Endometrial microvascular endothelial cells (primary cell): ENCODE measurements around the gene STXBP5L. TPM values are rescaled to one million over a fixed set of nuclear protein-coding genes. Genes with fewer than 3 reads are reported as not detected.
"Not testable (repeated sequence)": the region's sequence is repeated elsewhere in the genome, so short reads cannot be mapped to it uniquely, and the experiment has no call there.

ENCODE experiments used
- in situ Hi-C: cut with HindIII; loops from 2 replicates; pipeline ENCODE4 v1.10.0; 2017; ENCODE audit warnings: low sequenced_read_pairs, low pct_unique_long_range_greater_than_20kb; ENCODE audit errors: inconsistent ontology term
- total RNA-seq: library from RNA; depleted of rRNA; stranded (reverse); fragments of >200 nt; gene quantifications from one replicate; pipeline ENCODE4 v1.2.3, GENCODE V29; 2015; ENCODE audit errors: inconsistent ontology term

STXBP5L gene
- total RNA-seq, 1 donor from 2014 or later, result not detected

DNA sequence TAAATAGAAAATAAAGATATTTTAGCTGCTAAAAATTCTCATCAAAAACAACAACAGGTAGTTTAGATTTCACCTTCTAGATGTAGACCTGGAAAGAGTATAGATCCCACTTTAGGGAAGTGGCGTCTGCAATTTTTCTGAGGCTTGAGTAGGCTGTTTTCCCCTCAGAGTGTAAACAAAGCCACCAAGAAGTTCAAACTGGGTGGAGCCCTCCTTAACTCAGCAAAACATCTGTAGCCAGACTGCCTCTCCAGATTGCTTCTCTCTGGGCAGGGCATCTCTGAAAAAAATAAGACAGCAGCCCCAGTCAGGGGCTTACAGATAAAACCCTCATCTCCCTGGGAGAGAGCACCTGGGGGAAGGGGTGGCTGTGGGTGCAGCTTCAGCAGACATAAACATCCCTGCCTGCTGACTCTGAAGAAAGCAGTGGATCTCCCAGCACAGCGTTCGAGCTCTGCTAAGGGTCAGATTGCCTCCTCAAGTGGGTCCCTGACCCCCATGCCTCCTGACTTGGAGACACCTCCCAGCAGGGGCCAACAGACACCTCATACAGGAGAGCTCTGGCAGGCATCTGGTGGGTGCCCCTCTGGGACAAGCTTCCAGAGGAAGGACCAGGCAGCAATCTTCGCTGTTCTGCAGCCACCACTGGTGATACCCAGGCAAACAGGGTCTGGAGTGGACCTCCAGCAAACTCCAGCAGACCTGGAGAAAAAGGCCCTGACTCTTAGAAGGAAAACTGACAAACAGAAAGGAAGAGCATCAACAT lies 259.6 kb downstream of the STXBP5L start:
- in situ Hi-C loops, result no loop called here

DNA sequence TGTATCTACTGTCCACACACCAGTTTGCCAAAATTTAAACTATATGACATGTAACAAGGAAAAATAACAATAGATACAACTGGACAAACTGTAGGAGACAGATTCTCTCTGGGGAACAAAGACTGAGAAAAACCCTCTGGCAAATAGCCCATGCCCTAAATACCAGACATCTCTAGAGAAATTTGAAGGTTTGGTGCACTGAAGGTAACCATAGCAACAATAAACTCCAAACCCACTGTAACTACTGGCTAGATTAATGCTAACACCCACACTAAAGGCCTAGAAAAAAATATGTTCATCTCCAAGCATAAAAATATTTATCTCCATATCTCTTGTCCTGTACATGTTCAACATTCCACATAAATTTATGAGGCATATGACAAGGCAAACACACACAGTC lies 267.1 kb downstream of the STXBP5L start:
- in situ Hi-C loops, result no loop called here

DNA sequence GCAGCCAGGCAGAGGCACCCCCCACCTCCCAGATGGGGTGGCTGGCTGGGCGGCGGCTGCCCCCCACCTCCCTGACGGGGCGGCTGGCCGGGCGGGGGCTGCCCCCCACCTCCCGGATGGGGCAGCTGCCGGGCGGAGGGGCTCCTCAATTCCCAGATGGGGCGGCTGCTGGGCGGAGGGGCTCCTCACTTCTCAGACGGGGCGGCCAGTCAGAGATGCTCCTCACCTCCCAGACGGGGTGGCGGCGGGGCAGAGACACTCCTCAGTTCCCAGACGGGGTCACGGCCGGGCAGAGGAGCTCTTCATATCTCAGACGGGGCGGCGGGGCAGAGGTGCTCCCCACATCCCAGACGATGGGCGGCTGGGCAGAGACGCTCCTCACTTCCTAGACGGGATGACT lies 282.6 kb downstream of the STXBP5L start:
- in situ Hi-C loops, result not testable (repeated sequence)

DNA sequence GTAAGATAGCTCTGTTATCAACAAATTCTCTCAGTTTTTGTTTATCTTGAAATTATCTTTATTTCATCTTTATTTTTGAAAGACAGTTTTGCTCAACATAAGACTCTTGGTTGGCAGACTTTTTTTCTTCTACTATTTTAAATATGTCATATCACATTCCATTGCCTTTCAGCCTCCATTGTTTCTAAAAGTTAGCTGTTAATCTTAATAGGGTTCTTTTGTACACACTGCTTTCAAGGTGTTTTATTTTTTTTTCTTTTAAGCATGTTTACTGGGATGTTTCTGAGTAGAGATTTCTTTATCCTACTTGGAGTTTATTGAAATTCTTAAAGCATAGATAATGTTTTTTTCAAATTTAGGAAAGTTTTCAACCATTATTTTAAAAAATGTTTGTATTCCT lies 294.6 kb downstream of the STXBP5L start:
- in situ Hi-C loops, result no loop called here

DNA sequence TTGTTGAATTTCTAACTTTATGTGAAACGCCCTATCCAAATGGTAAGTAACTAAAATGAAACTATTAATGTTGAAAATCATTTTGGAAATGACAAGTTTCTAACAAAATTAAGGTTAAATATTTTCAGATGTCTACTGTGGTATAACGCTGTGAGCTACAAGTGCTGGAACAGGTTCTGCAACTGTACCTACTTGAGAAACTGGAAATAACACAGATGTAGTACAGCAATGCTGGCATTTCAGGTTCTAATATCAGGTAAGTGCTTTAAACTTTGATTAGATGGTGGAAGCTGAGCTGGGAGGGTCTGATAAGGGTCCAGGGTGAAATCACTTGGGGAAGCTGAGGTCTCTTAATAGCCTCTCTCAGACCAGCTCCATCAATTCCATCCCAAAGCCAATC lies 315.1 kb downstream of the STXBP5L start:
- in situ Hi-C loops, result no loop called here

DNA sequence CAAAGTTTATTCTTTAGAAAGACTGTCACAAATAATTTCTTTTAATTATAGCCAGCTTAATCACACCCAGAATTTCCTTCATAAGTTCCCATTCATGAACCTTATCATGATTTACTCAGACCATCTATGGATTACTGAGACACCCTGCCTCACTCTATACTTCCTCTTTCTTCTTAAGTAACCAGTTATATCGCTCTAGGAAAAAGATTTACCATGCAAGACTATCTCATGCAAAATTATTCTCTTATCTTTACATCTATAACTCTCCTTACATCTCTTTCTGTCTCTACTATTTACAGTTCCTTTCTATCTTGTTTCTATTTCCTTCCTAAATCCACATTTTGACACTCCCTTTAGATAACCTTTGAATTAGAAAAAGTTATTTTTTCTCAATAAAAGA lies 321.0 kb downstream of the STXBP5L start:
- in situ Hi-C loops, result no loop called here

DNA sequence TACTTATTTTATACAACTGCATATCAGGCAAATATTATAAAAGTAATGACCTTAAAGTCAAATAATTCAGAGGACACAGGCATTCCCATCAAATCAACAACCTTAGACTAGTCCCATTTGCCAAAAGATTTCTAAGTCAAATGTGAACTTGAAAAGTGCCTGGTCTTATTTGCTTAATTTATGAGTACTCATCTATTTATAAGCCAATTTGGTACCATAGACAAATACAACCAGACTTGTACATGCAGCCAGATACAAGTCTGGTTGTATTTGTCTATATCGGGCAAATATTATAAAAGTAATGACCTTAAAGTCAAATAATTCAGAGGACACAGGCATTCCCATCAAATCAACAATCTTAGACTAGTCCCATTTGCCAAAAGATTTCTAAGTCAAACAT lies 322.2 kb downstream of the STXBP5L start:
- in situ Hi-C loops, result not testable (repeated sequence)

DNA sequence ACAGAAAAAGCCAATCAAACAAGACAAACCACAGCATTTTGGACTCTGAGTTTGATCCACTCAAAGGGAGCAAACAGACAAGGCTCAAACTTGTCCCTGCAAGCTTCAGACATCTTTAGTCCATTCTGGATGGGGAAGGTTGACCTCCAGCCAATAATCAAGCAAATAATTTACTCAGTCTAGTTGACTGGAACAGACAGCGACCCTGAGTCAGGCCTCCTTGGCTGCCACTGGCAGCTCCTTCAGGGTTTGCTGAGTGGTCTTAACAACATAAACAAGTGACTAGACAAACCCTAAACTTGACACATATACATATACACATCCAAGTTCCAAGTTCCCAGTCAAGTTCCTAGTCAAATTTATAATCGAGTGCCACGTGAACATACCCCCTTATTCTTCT lies 323.9 kb downstream of the STXBP5L start:
- in situ Hi-C loops, result no loop called here

DNA sequence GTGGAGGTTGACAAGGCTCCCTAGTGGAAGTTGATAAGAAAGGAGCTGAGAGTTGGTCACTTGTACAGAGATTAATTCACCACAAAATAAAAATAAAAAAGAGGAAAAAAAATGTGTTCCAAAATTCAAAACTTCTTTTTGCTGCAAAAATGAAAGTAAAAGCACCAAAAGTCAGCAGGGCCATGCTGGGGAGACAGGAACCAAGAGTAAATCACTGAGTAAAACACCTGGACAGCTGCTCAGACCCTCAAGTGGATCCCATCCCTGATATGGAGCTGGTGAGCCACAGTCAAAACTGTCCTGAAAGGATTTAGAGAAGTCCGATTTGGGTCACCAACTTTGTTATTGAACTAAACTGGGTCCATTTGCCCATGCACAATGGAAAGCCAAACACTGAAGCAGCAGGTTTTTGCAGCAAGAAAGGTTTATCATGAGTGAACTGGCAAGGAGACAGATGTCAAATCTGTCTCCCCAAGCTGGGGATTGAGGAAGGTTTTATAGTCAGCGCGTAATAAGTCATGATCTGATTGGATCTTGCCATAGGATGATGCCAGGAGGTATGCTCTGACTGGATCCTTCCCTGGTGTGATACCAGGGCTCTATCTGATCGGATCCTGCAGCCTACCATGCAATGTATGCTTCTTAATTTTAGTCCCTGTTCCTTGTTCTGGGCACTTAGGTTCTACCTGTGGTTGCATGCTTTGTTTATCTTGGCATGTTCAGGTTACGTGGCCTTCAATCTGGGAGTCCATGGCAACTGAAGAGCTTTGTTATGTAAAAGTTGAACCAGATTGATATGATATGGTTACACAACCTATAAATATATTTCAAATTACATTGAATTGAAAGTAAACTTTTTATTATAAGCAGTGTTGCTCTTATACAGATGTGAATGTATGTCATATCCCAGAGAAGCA lies 324.6 kb downstream of the STXBP5L start:
- in situ Hi-C loops, result no loop called here

DNA sequence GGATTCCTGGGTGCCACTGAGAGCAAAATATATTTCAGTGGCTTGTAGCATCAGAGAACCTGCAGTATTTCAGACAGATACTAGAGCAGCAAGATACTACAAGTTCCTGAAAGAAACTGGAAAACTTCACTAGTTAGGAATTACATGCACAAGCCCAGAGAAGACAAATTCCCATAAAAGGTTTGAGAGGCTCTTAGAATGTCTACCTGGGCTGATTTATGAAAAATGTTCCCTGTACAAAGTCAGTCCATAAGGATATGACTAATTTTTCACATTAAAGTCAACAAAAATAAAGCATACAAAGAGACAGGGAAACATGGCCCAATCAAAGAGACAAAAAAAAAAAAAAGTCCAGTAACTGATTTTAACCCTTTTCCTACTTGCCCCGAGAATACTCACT lies 335.2 kb downstream of the STXBP5L start:
- in situ Hi-C loops, result no loop called here

DNA sequence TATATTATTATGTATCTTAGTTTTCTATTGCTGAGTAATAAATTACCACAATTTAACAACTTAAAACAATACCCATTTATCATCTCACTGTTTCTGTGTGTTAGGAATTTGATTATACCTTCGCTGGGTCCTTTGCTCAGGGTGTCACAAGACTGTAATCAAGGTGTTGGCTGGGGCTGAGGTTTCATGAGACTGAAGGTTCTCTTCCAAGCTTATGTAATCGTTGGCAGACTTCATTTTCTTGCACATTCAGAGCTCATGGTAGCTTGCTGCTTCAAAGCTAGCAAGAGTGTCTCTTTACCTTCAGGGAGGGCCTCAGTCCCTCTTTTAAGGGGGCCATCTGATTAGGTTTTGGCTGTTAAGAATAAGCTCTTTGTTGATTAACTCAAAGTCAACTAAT lies 344.7 kb downstream of the STXBP5L start:
- in situ Hi-C loops, result no loop called here

DNA sequence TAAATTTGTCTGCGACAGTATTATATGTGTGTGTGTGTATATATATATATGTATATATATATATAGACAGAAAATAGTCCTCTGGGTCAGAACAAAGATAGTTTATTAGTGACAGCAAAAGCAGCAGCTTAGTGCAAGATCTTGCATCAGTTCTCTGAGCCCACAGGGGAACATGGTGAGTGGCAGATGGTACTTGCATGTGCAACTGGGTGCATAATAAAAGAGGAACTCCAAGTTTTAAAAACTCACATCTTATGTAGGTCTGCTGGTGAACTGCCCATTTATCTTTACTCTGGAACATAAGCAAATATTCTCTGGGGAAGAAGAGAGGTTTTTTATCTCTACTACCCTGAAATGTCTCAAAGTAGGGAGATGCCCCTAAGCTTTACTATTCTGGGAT lies 361.4 kb downstream of the STXBP5L start:
- in situ Hi-C loops, result no loop called here

DNA sequence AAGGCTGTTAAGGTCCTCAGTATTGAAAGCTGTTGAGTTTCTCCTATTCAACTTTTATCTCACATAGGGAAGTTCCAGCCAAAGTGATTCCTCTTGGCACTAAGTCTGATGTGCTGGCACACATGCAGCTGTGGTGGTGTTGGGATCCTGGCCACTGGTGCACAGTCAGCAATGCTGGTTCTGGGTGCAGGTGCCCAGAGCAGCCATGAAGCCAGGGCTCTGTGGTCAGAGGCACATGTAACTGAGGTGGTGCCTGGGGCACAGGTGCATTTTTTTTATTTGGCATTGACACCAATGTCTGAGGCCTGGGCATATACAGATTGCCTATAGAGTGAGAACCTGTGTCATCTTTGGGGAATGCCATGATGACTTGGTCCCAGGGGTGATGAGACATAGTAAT lies 366.4 kb downstream of the STXBP5L start:
- in situ Hi-C loops, result no loop called here

DNA sequence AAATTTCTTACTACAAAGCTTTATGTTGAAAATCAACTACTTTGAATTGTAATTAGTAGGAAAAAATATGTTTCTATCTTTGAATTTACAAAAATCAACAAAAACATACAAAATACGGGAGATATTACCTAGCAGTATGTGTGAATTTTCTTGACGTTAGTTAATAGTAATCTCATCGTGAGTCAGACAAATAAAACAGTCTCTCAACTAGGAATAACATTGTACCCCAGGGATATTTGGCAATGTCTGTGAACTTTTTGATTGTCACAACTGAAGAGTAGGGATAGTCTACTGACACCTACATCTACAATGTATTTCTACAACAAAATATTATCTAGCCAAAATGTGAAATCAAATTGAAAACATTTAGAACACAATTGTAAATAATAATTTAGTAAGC lies 387.4 kb downstream of the STXBP5L start:
- in situ Hi-C loops, result no loop called here

DNA sequence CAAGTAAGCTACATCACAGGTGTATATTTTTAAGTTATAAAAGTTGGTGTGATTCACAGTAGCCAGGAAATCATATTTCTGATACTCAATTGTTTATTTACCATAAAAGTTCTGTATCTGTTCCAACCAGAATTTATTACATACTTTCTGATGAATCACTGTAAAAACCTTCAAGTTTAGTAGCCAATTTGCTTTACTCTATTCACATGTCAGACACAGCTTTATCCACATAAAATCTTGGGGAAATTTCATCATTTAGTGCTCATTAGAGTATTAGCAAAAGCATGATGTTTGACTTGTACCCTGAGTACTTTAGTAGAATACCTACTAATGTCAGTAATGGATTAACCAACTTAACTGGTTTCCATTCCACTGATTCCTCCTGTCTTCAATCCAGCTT lies 388.0 kb downstream of the STXBP5L start:
- in situ Hi-C loops, result no loop called here

DNA sequence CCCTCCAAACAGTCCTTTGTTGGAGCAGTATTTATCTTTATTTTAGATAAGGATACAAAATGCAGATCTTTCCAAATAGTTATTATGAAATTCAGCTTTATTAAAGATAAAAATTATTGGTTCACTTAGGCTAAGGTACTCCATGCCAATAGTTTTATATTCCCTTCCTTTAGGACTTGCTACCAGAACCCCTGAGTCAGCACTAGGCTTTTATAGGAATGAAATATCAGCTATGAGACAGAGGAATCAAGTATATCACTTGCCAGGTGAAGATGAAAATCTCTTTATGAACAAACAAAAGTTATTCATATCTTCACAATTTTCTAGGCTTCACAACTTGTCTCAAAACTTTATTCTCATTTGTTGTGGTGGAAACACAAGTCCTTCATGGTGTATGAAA lies 416.3 kb downstream of the STXBP5L start:
- in situ Hi-C loops, result no loop called here

DNA sequence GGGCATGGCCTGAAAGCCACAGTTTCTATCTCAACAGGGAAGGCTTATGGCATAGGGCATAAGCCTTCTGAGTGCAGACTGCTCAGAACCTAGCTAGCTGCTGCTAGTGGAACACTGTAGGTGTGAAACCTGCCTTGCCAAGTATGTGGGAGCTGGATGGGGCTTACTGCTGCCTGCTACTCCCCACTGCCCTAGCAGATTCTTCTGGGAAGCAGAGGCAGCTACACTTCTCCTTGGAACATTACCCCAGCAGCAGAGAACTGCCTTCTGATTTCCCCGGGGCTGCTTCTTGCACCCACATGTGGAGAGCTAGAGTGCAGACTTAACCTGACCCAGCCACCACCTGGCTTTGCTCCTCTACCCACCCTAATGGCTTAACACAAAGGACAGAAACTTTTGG lies 422.1 kb downstream of the STXBP5L start:
- in situ Hi-C loops, result no loop called here

DNA sequence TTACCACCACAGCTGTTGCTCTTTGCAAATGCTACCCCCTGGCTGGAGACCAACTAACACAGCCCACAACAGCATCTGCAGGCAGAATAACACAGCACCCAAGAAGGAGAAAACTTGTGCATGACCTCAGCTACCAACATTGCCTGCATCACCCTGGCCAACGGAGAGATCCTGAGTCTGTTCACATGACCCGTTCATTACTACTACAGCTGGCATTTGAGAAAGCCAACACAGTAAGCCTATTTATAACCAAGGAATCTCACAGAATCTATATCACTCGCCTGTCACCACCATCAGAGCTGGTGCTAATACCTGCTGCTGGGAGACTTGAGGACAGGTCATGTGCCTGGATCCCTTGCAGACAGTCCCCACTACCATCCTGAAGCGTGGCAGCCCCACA lies 422.6 kb downstream of the STXBP5L start:
- in situ Hi-C loops, result no loop called here

DNA sequence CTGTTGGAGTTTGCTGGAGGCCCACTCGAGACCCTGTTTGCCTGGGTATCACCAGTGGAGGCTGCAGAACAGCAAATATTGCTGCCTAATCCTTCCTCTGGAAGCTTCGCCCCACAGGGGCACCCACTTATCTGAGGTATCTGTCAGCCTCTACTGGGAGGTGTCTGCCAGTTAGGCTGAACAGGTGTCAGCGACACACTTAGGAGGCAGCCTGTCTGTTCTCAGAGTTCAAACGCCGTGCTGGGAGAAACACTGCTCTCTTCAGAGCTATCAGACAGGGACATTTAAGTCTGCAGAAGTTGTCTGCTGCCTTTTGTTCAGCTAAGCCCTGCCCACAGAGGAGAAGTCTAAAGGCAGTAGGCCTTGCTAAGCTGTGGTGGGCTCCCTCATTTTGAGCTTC lies 448.0 kb downstream of the STXBP5L start:
- in situ Hi-C loops, result not testable (repeated sequence)

DNA sequence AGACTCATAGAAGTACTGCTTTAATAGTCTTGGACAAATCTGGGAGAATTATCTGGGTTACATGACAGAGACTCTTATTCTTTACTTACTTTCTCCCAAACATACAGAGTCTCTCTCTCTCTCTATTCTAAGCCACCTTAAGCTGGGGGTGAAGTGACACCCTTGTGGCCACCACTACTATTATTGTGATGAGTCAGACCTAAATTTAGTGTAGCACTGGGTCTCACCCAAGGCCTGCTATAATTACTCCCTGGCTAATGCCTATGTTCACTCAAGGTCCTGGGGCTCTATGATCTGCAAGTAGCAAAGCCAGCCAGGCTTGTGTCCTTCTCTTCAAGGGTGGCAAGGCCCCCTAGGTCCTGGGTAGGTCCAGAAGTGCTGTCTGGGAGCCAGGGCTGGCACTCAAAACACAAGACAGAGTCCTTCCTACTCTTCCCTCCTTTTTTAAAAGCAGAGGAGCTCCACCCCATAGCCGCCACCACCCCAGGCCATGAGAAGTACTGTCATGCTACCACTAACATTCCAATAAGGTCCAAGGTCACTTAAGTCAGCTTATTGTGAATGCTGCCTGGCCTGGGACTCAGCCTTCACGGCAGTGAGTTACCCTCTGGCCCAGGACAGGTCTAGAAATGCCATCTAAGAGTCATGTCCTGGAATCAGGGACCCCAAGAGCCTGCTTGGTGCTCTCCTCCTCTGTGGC lies 454.2 kb downstream of the STXBP5L start:
- in situ Hi-C loops, result no loop called here
